D341Med (cell line): Measurements from ENCODE around the gene SESN1.

Source experiments
- DNase-seq: peaks from one replicate; pipeline ENCODE4 v3.0.0; 2012; ENCODE audit warnings: low spot score

The SESN1 gene

GRCh38 chr6:108959972-108960582, 134.6 kb downstream of the SESN1 start:
- DNase-seq = no peak

- no peak for DNase-seq
These were observed 135.5 kb downstream of the SESN1 start for GRCh38 chr6:108958900-108959770.

GRCh38 chr6:108957221-108957620, 137.4 kb downstream of the SESN1 start:
- DNase-seq = no peak

GRCh38 chr6:108955329-108955949, 139.2 kb downstream of the SESN1 start:
- no peak for DNase-seq

- no peak for DNase-seq
These were observed 141.0 kb downstream of the SESN1 start for GRCh38 chr6:108953681-108954080.

- DNase-seq = no peak
These were observed 141.7 kb downstream of the SESN1 start for GRCh38 chr6:108952776-108953486.

GRCh38 chr6:108951351-108951953, 143.2 kb downstream of the SESN1 start:
- no peak for DNase-seq

- DNase-seq = no peak
These were observed 146.4 kb downstream of the SESN1 start for GRCh38 chr6:108948181-108948661.

- no peak for DNase-seq
These were observed 147.4 kb downstream of the SESN1 start for GRCh38 chr6:108947114-108947854.

GRCh38 chr6:108946695-108947094, 148.0 kb downstream of the SESN1 start:
- DNase-seq = no peak

GRCh38 chr6:108945681-108946159, 148.9 kb downstream of the SESN1 start:
- DNase-seq = no peak

GRCh38 chr6:108944707-108945680, 149.7 kb downstream of the SESN1 start:
- no peak for DNase-seq

- DNase-seq = no peak
These were observed 150.6 kb downstream of the SESN1 start for GRCh38 chr6:108944071-108944470.

- DNase-seq = no peak
These were observed 151.8 kb downstream of the SESN1 start for GRCh38 chr6:108942556-108943492.

- DNase-seq = no peak
These were observed 152.8 kb downstream of the SESN1 start for GRCh38 chr6:108941859-108942258.

GRCh38 chr6:108941281-108941680, 153.4 kb downstream of the SESN1 start:
- DNase-seq = no peak

- DNase-seq = no peak
These were observed 153.9 kb downstream of the SESN1 start for GRCh38 chr6:108940741-108941140.

- no peak for DNase-seq
These were observed 157.5 kb downstream of the SESN1 start for GRCh38 chr6:108937170-108937569.
